GM23338 (cell line): ENCODE measurements around the gene BCHE. TPM values are rescaled to one million over a fixed set of nuclear protein-coding genes. Genes with fewer than 3 reads are reported as not detected.

Experiments
- ATAC-seq: fragments of 200-7000 bp; cut with Tn5 transposase; 3 replicates; pipeline ENCODE4 v1.9.1; 2020
- DNase-seq: peaks from one replicate; pipeline ENCODE4 v3.0.0-alpha.2; 2015; ENCODE audit warnings: low spot score
- H2AFZ ChIP-seq: fragments of 200-600 bp; sonication (generic); 2 replicates; pipeline ENCODE4 v1.8.0; 2016; ENCODE audit warnings: antibody characterized with exemption, mild to moderate bottlenecking, moderate library complexity
- H3F3A ChIP-seq: fragments of 200-600 bp; sonication (generic); replicated peaks from 2 replicates; pipeline ENCODE4 v1.8.0; 2017; ENCODE audit warnings: antibody characterized with exemption, mixed run types, low read depth
- H3K27ac ChIP-seq: fragments of 200-600 bp; sonication (generic); 2 replicates; pipeline ENCODE4 v1.6.1; 2016; ENCODE audit warnings: low read depth
- H3K27me3 ChIP-seq: fragments of 200-600 bp; sonication (generic); 2 replicates; pipeline ENCODE4 v1.8.0; 2016; ENCODE audit warnings: mild to moderate bottlenecking, mixed run types, moderate library complexity; ENCODE audit not compliant: insufficient read depth
- H3K36me3 ChIP-seq: fragments of 200-600 bp; sonication (generic); 2 replicates; pipeline ENCODE4 v1.8.0; 2016; ENCODE audit warnings: mild to moderate bottlenecking; ENCODE audit not compliant: insufficient read depth
- H3K4me1 ChIP-seq: fragments of 200-600 bp; sonication (generic); 2 replicates; pipeline ENCODE4 v1.8.0; 2016; ENCODE audit warnings: mild to moderate bottlenecking, moderate library complexity; ENCODE audit not compliant: insufficient read depth
- H3K4me2 ChIP-seq: fragments of 200-600 bp; sonication (generic); 2 replicates; pipeline ENCODE4 v1.7.1; 2017; ENCODE audit warnings: mixed run types
- H3K4me3 ChIP-seq: fragments of 200-600 bp; sonication (generic); 2 replicates; pipeline ENCODE4 v1.6.1; 2016; ENCODE audit warnings: mixed run types
- H3K79me2 ChIP-seq: fragments of 200-600 bp; sonication (generic); replicated peaks from 2 replicates; pipeline ENCODE4 v1.8.0; 2017; ENCODE audit warnings: mild to moderate bottlenecking; ENCODE audit not compliant: insufficient read depth
- H3K9me2 ChIP-seq: fragments of 200-600 bp; sonication (generic); 2 replicates; pipeline ENCODE4 v1.8.0; 2017; ENCODE audit not compliant: insufficient read depth
- H4K20me1 ChIP-seq: fragments of 200-600 bp; sonication (generic); replicated peaks from 2 replicates; pipeline ENCODE4 v1.8.0; 2017; ENCODE audit warnings: mild to moderate bottlenecking; ENCODE audit not compliant: insufficient read depth
- H3K27ac Mint-ChIP-seq: 2 replicates; pipeline ENCODE4 v1.8.0; 2020; ENCODE audit warnings: inconsistent platforms, mild to moderate bottlenecking, moderate library complexity, mixed read lengths
- H3K27me3 Mint-ChIP-seq: 3 replicates; pipeline ENCODE4 v1.8.0; 2022; ENCODE audit warnings: low read depth, mild to moderate bottlenecking, moderate library complexity, mixed read lengths, inconsistent platforms; ENCODE audit not compliant: insufficient read depth, poor library complexity
- H3K36me3 Mint-ChIP-seq: 3 replicates; pipeline ENCODE4 v1.8.0; 2021; ENCODE audit warnings: low read depth, mild to moderate bottlenecking, inconsistent platforms, moderate library complexity, mixed read lengths
- H3K4me1 Mint-ChIP-seq: 3 replicates; pipeline ENCODE4 v1.8.0; 2020; ENCODE audit warnings: mild to moderate bottlenecking, inconsistent platforms, mixed read lengths
- H3K4me3 Mint-ChIP-seq: 3 replicates; pipeline ENCODE4 v1.8.0; 2021; ENCODE audit warnings: moderate library complexity, mild to moderate bottlenecking, inconsistent platforms, mixed read lengths
- H3K9me3 Mint-ChIP-seq: 3 replicates; pipeline ENCODE4 v1.8.0; 2020; ENCODE audit warnings: moderate library complexity, mild to moderate bottlenecking, inconsistent platforms, mixed read lengths
- CREB1 ChIP-seq: fragments of 250-450 bp; sonication (Bioruptor Pico); IDR thresholded peaks from 2 replicates; pipeline ENCODE4 v1.5.0; 2020; ENCODE audit warnings: low read depth, mild to moderate bottlenecking, moderate library complexity
- EZH2phosphoT487 ChIP-seq: fragments of 200-600 bp; sonication (generic); IDR thresholded peaks from one replicate; pipeline ENCODE4 v1.8.1; 2018; ENCODE audit warnings: antibody characterized with exemption; ENCODE audit not compliant: unreplicated experiment
- JUNB ChIP-seq: IDR thresholded peaks from one replicate; pipeline ENCODE4 v1.6.1; 2016; ENCODE audit warnings: antibody characterized with exemption; ENCODE audit not compliant: unreplicated experiment
- NANOG ChIP-seq: IDR thresholded peaks from 2 replicates; pipeline ENCODE4 v1.6.1; 2016; ENCODE audit warnings: antibody characterized with exemption, borderline replicate concordance
- STAT1 ChIP-seq: IDR thresholded peaks from one replicate; pipeline ENCODE4 v1.6.1; 2016; ENCODE audit warnings: antibody characterized with exemption; ENCODE audit not compliant: unreplicated experiment
- ZNF331 ChIP-seq: fragments of 250-450 bp; sonication (Bioruptor Pico); IDR thresholded peaks from 2 replicates; pipeline ENCODE4 v1.5.0; 2020; ENCODE audit warnings: low read depth, mild to moderate bottlenecking, moderate library complexity
- polyA plus RNA-seq: library from polyadenylated mRNA; unstranded; fragments of >200 nt; fragmentation: Nextera tagmentation; extraction: Ambion mirVana; gene quantifications from 2 replicates; pipeline ENCODE4 v1.2.1, GENCODE V29; 2016
- total RNA-seq: library from RNA; depleted of rRNA; stranded (reverse); fragments of >200 nt; shearing (Covaris generic); gene quantifications from 2 replicates; pipeline ENCODE4 v1.2.3, GENCODE V29; 2014
- TF ChIP-seq, protein P1 (sequence below), 2 experiments: fragments of 200-600 bp in 1 of 2; sonication (generic) in 1 of 2; conservative IDR thresholded peaks; 2 replicates each; pipeline versions ENCODE4 v1.5.1 to v1.6.1; 2016 to 2017; ENCODE audit warnings: antibody characterized with exemption in 2 of 2, low read depth in 2 of 2, mild to moderate bottlenecking in 2 of 2, moderate library complexity in 1 of 2
- TF ChIP-seq, protein P2 (sequence below): IDR thresholded peaks from one replicate; pipeline ENCODE4 v1.6.1; 2018; ENCODE audit warnings: antibody characterized with exemption; ENCODE audit not compliant: unreplicated experiment
- TF ChIP-seq, protein P3 (sequence below): IDR thresholded peaks from 2 replicates; pipeline ENCODE4 v1.6.1; 2016; ENCODE audit warnings: antibody characterized with exemption

Gene BCHE
- total and polyA plus RNA-seq, 2 experiments from 2014 or later, result 0.73 to 1.1 TPM

DNA sequence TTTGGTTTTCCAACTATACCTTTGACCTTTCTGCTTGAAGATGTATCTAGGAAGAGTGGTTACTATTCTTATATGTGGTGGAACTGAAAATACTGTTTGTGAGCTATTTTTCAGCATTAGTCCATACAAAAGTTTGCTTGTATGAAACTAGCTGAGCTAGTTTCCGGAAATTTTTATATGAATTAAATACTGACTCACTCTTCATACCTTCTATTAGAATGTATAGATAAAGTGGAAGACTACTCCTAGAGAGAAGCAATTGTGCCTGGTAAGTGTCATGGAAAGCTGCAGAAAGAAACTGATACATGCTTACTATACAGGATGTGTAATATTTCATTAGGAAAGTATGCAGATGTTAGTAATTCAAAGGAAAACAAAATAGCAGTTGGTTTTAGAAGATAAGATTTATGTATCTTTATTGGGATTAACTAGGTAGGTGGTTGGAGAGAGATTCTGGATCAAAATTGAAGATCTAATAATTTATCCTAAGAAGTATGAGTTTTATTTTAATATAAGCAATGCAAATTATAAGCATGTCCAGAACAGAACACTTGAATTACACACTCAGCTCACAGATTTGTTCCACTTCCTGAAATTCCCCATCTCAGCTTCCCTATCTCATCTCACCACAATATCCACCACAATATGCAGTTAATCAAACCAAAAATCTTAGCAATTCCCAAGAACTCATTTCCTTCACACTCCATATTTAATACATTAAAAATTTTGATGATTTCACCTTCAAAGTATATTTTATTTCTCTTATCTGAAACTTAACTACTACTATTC, 82.8 kb downstream of the BCHE start (continued):
- TF ChIP-seq STAT1 (no peak), ZNF331 (CRISPR knock-in tag) (no peak), NANOG (no peak), EZH2phosphoT487 (no peak)
- TF ChIP-seq, protein P1, sequence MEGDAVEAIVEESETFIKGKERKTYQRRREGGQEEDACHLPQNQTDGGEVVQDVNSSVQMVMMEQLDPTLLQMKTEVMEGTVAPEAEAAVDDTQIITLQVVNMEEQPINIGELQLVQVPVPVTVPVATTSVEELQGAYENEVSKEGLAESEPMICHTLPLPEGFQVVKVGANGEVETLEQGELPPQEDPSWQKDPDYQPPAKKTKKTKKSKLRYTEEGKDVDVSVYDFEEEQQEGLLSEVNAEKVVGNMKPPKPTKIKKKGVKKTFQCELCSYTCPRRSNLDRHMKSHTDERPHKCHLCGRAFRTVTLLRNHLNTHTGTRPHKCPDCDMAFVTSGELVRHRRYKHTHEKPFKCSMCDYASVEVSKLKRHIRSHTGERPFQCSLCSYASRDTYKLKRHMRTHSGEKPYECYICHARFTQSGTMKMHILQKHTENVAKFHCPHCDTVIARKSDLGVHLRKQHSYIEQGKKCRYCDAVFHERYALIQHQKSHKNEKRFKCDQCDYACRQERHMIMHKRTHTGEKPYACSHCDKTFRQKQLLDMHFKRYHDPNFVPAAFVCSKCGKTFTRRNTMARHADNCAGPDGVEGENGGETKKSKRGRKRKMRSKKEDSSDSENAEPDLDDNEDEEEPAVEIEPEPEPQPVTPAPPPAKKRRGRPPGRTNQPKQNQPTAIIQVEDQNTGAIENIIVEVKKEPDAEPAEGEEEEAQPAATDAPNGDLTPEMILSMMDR (conservative IDR thresholded peaks at IDR 0.05; ENCODE audit: low read depth in 2 of 2), result no peak
- TF ChIP-seq, protein P2, sequence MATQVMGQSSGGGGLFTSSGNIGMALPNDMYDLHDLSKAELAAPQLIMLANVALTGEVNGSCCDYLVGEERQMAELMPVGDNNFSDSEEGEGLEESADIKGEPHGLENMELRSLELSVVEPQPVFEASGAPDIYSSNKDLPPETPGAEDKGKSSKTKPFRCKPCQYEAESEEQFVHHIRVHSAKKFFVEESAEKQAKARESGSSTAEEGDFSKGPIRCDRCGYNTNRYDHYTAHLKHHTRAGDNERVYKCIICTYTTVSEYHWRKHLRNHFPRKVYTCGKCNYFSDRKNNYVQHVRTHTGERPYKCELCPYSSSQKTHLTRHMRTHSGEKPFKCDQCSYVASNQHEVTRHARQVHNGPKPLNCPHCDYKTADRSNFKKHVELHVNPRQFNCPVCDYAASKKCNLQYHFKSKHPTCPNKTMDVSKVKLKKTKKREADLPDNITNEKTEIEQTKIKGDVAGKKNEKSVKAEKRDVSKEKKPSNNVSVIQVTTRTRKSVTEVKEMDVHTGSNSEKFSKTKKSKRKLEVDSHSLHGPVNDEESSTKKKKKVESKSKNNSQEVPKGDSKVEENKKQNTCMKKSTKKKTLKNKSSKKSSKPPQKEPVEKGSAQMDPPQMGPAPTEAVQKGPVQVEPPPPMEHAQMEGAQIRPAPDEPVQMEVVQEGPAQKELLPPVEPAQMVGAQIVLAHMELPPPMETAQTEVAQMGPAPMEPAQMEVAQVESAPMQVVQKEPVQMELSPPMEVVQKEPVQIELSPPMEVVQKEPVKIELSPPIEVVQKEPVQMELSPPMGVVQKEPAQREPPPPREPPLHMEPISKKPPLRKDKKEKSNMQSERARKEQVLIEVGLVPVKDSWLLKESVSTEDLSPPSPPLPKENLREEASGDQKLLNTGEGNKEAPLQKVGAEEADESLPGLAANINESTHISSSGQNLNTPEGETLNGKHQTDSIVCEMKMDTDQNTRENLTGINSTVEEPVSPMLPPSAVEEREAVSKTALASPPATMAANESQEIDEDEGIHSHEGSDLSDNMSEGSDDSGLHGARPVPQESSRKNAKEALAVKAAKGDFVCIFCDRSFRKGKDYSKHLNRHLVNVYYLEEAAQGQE, result no peak
- TF ChIP-seq, protein P3, sequence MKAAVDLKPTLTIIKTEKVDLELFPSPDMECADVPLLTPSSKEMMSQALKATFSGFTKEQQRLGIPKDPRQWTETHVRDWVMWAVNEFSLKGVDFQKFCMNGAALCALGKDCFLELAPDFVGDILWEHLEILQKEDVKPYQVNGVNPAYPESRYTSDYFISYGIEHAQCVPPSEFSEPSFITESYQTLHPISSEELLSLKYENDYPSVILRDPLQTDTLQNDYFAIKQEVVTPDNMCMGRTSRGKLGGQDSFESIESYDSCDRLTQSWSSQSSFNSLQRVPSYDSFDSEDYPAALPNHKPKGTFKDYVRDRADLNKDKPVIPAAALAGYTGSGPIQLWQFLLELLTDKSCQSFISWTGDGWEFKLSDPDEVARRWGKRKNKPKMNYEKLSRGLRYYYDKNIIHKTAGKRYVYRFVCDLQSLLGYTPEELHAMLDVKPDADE, result no peak

DNA sequence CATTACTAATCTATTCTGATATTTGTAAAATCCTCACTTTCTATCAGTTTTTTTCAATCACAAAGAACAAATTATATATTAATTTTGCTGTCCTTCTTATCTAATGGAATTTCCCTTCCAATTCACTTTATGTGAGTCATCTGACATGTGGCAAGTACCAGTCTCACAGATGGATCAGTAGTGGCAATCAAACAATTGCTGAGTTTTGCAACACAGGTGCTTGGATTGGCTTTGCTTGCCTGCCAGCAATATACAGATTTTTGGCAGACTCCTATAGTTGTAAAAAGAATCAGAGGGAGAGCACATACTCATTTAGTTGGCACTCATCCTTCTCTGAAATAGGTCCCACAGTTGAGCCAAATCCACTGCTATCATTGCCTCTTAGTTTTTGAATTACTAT, 83.7 kb downstream of the BCHE start:
- TF ChIP-seq CREB1 (CRISPR knock-in tag) (no peak), JUNB (no peak)
- Mint-ChIP-seq H3K36me3 (no peaks in the 10 kb centered on the region), H3K4me3 (no peak overlapping the region), H3K27me3 (no peaks in the 10 kb centered on the region), H3K4me1 (peaks cover 10% of the 10 kb centered on the region; the same call in 2 of the 3 replicates), H3K27ac (no peak overlapping the region), H3K9me3 (peaks cover 4% of the 10 kb centered on the region; the same call in 1 of the 3 replicates)
- Histone ChIP-seq H3K27ac (no peak overlapping the region), H3K27me3 (no peaks in the 10 kb centered on the region), H3K36me3 (no peaks in the 10 kb centered on the region), H3F3A (no peaks in the 10 kb centered on the region), H3K4me2 (no peak overlapping the region), H3K9me2 (no peaks in the 10 kb centered on the region), H3K79me2 (no peaks in the 10 kb centered on the region), H4K20me1 (no peaks in the 10 kb centered on the region), H3K4me1 (peaks cover 8% of the 10 kb centered on the region; the same call in 1 of the 2 replicates), H2AFZ (no peak overlapping the region), H3K4me3 (no peak overlapping the region)
- no peak for ATAC-seq
- DNase-seq, result no peak
